ENCODE measurements around the gene PDZRN4. TPM values are rescaled to one million over a fixed set of nuclear protein-coding genes. Genes with fewer than 3 reads are reported as not detected.
"Not testable (repeated sequence)": the region's sequence is repeated elsewhere in the genome, so short reads cannot be mapped to it uniquely, and the experiment has no call there.

The PDZRN4 gene
- total and polyA plus RNA-seq, 5 donors, result 0.28 to 0.74 (median 0.48) TPM

DNA sequence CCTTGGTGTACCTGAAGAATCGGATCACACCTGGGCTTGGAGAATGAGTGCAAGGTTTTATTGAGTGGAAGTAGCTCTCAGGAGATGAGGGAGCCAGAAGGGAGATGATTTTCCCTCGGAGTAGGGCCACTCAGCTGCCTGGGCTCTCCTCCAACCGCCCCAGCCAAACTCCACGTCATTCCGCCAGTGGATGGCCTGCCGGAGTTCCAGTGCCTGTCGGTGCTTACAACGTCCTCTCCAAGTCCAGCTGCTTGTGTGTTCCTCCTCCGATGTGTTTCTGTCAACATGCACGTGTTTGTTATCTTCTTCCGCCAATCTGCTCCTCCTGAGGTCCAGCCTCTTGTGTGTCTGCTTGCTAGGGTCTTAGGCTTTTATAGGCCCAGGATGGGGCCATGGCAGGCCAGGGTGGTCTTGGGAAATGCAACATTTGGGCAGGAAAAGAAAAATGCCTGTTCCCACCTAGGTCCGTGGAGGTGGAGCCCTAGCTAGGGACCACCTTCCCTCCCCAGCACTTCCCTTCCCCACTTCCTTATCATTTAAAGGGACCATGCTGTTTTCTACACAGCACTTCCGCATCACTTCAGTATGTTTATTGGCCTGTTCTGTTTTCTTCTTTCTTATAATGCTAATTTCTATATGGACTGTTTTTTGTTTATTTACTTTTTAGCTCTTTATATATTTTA, 343.2 kb downstream of the PDZRN4 start:
- H3K27ac ChIP-seq (ENCODE audit: low read length), result no peak overlapping the region

DNA sequence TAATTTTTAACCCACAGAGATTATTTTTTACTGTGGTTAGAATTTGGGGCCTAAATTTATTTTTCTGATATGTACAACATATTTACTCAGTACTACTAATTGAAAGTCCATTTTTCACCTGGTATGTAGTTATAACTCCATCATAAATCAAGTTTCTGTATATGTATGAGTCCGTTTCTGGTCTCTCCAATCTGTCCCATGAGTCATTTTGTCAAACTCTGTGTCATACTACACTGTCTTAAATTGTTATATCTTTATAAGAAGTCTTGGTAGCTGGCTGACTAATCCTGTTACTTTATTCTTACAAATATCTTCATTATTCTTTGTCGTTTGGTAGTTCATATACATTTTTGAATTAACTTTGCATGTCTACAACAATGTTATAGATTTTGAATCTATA, 344.0 kb downstream of the PDZRN4 start:
- intact Hi-C loops (cut with DNase I), result no loop called here
- WGBS, result 89% methylated on average over 2 of the region's 2 CpGs
- Histone ChIP-seq H3K27me3 (ENCODE audit: control insufficient read depth, insufficient read depth) (no peaks in the 10 kb centered on the region), H3K4me3 (ENCODE audit: low read length) (no peak overlapping the region), H3K27ac (ENCODE audit: low read length) (no peak overlapping the region), H3K9me3 (ENCODE audit: control insufficient read depth, low read length) (no peaks in the 10 kb centered on the region), H3K4me1 (ENCODE audit: control insufficient read depth, insufficient read depth, low read length) (no peaks in the 10 kb centered on the region)
- DNase-seq (no peak), ATAC-seq (no peak)

More for the DNA sequence above, 343.2 kb downstream of the PDZRN4 start:
- intact Hi-C loops (cut with DNase I), result no loop called here
- no peaks in the 10 kb centered on the region for H3K27me3 ChIP-seq (ENCODE audit: control insufficient read depth, insufficient read depth)
- peak; percentile 79 to 92 (median 90) for DNase-seq
- H3K4me1 ChIP-seq (ENCODE audit: control insufficient read depth, insufficient read depth, low read length), result no peaks in the 10 kb centered on the region
- H3K9me3 ChIP-seq (ENCODE audit: control insufficient read depth, low read length), result no peaks in the 10 kb centered on the region
- ATAC-seq, result peak; percentile 88 to 92
- WGBS, result 64% methylated on average over 13 of the region's 13 CpGs
- no peak overlapping the region for H3K4me3 ChIP-seq (ENCODE audit: low read length)

GRCh38 chr12:41536813-41537490, 348.8 kb downstream of the PDZRN4 start:
- Histone ChIP-seq H3K9me3 (ENCODE audit: control insufficient read depth, low read length) (no peaks in the 10 kb centered on the region), H3K4me3 (ENCODE audit: low read length) (no peak overlapping the region), H3K27me3 (ENCODE audit: control insufficient read depth, insufficient read depth) (no peaks in the 10 kb centered on the region), H3K27ac (ENCODE audit: low read length) (no peak overlapping the region), H3K4me1 (ENCODE audit: control insufficient read depth, insufficient read depth, low read length) (no peaks in the 10 kb centered on the region)
- DNase-seq (no peak), ATAC-seq (no peak)
- intact Hi-C loops (cut with DNase I), result no loop called here
- WGBS, result 86% methylated on average over 4 of the region's 4 CpGs

- H3K9me3 ChIP-seq (ENCODE audit: control insufficient read depth, low read length), result no peaks in the 10 kb centered on the region
- H3K27me3 ChIP-seq (ENCODE audit: control insufficient read depth, insufficient read depth), result no peaks in the 10 kb centered on the region
- 92% methylated on average over 1 of the region's 1 CpG for WGBS
- no peaks in the 10 kb centered on the region for H3K4me1 ChIP-seq (ENCODE audit: control insufficient read depth, insufficient read depth, low read length)
- intact Hi-C loops (cut with DNase I), result no loop called here
- no peak overlapping the region for H3K27ac ChIP-seq (ENCODE audit: low read length)
- no peak for DNase-seq
- no peak overlapping the region for H3K4me3 ChIP-seq (ENCODE audit: low read length)
- no peak for ATAC-seq
These were observed 349.4 kb downstream of the PDZRN4 start for GRCh38 chr12:41537522-41537921.

DNA sequence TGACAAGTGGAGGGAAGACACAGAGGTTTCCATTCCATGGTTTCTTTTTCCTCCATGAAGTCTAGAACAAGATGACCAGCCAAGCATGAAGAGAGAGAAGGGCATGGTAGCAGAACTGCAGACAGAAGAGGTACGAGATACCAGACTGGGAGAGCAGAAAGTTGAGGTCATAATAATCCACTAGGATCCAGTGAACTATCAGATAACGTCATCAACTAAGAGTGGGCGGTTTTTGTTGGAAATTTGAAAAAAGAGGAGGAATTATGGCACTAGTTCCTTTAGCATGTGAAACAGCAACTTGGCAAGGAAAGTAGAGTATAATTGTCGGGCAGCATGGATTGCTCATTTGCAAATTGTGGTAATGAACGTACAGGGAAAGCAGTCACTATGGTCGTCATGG, 357.6 kb downstream of the PDZRN4 start:
- Histone ChIP-seq H3K4me3 (ENCODE audit: low read length) (no peak overlapping the region), H3K27me3 (ENCODE audit: control insufficient read depth, insufficient read depth) (no peaks in the 10 kb centered on the region), H3K27ac (ENCODE audit: low read length) (no peak overlapping the region), H3K9me3 (ENCODE audit: control insufficient read depth, low read length) (no peaks in the 10 kb centered on the region), H3K4me1 (ENCODE audit: control insufficient read depth, insufficient read depth, low read length) (no peaks in the 10 kb centered on the region)
- ATAC-seq (no peak), DNase-seq (no peak)
- intact Hi-C loops (cut with DNase I), result no loop called here
- 81% methylated on average over 6 of the region's 6 CpGs for WGBS

DNA sequence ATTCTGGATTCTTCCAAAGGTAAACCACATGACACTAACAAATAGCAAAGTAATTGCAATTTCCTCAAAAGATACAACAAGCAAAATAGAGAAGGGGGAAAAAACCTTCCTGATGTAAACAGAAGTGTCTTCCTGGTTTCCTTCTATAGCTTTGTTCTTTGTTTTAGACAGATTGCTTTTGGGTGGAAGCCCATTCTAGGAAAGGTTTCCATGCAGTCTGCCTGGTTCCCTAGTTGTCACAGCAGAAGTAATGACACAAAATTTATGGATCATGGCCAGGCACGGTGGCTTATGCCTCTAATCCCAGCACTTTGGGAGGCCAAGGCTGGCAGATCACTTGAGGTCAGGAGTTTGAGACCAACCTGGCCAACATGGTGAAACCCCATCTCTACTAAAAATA, 359.0 kb downstream of the PDZRN4 start:
- intact Hi-C loops (cut with DNase I); H3K4me1 ChIP-seq (ENCODE audit: control insufficient read depth, insufficient read depth, low read length); DNase-seq; ATAC-seq; H3K4me3 ChIP-seq (ENCODE audit: low read length); H3K27me3 ChIP-seq (ENCODE audit: control insufficient read depth, insufficient read depth); H3K27ac ChIP-seq (ENCODE audit: low read length); H3K9me3 ChIP-seq (ENCODE audit: control insufficient read depth, low read length): not testable (repeated sequence)
- WGBS, result 60% methylated on average over 1 of the region's 1 CpG

GRCh38 chr12:41548926-41549325, 360.8 kb downstream of the PDZRN4 start:
- intact Hi-C loops (cut with DNase I), result no loop called here
- no peak for ATAC-seq
- no peaks in the 10 kb centered on the region for H3K9me3 ChIP-seq (ENCODE audit: control insufficient read depth, low read length)
- no peak overlapping the region for H3K4me3 ChIP-seq (ENCODE audit: low read length)
- no peaks in the 10 kb centered on the region for H3K4me1 ChIP-seq (ENCODE audit: control insufficient read depth, insufficient read depth, low read length)
- WGBS, result 97% methylated on average over 4 of the region's 4 CpGs
- H3K27ac ChIP-seq (ENCODE audit: low read length), result no peak overlapping the region
- no peaks in the 10 kb centered on the region for H3K27me3 ChIP-seq (ENCODE audit: control insufficient read depth, insufficient read depth)
- no peak for DNase-seq

DNA sequence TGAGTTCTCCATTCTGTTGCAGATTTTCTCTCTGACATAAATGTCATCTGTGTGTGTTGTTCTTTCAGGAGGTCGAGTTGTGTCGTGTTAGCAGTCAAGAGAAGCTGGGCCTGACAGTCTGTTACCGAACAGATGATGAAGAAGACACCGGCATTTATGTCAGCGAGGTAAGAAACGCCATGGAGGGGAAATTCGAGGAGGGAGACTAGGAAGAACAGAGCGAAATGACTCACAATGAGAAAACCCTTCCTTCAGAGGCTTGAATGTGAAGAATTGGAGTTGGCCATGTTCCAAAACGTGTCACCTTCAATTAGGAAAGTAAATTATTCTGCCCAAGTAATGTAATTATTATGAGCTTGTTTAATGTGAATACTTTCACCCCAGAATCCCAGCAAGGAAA, 364.5 kb downstream of the PDZRN4 start:
- 63% methylated on average over 9 of the region's 9 CpGs for WGBS
- intact Hi-C loops (cut with DNase I), result no loop called here
- H3K27ac ChIP-seq (ENCODE audit: low read length), result no peak overlapping the region
- no peaks in the 10 kb centered on the region for H3K27me3 ChIP-seq (ENCODE audit: control insufficient read depth, insufficient read depth)
- H3K9me3 ChIP-seq (ENCODE audit: control insufficient read depth, low read length), result no peaks in the 10 kb centered on the region
- no peaks in the 10 kb centered on the region for H3K4me1 ChIP-seq (ENCODE audit: control insufficient read depth, insufficient read depth, low read length)
- ATAC-seq (no peak), DNase-seq (no peak)
- H3K4me3 ChIP-seq (ENCODE audit: low read length), result no peak overlapping the region

GRCh38 chr12:41556176-41556575, 368.1 kb downstream of the PDZRN4 start:
- intact Hi-C loops (cut with DNase I), result no loop called here
- Histone ChIP-seq H3K4me1 (ENCODE audit: control insufficient read depth, insufficient read depth, low read length) (no peaks in the 10 kb centered on the region), H3K27ac (ENCODE audit: low read length) (no peak overlapping the region), H3K27me3 (ENCODE audit: control insufficient read depth, insufficient read depth) (no peaks in the 10 kb centered on the region), H3K9me3 (ENCODE audit: control insufficient read depth, low read length) (no peaks in the 10 kb centered on the region), H3K4me3 (ENCODE audit: low read length) (no peak overlapping the region)
- ATAC-seq (no peak), DNase-seq (no peak)
- 95% methylated on average over 3 of the region's 3 CpGs for WGBS

- intact Hi-C loops (cut with DNase I), result no loop called here
- Histone ChIP-seq H3K27ac (ENCODE audit: low read length) (no peak overlapping the region), H3K27me3 (ENCODE audit: control insufficient read depth, insufficient read depth) (no peaks in the 10 kb centered on the region), H3K4me1 (ENCODE audit: control insufficient read depth, insufficient read depth, low read length) (no peaks in the 10 kb centered on the region), H3K4me3 (ENCODE audit: low read length) (no peak overlapping the region), H3K9me3 (ENCODE audit: control insufficient read depth, low read length) (no peaks in the 10 kb centered on the region)
- WGBS, result 73% methylated on average over 4 of the region's 4 CpGs
- ATAC-seq, result no peak
- no peak for DNase-seq
These were observed 369.2 kb downstream of the PDZRN4 start for GRCh38 chr12:41557344-41557743.

DNA sequence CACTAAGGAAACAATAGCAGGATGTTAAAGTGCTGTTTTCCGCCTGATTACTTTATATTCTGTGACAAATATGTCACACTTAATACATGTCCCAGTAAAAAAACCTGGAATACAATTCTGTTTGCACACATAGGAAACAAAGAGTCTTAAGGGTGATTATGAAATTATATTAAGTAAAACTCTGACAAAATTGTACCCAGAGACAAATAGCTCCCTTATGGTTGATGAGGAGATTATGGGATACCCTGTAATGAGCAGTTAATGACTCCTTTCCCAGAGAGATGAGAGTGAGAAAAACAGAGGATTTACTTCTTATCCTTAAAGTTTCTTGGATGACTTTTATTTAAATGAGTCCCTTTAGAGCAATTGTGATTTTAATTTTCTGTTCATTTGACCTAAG, 370.6 kb downstream of the PDZRN4 start:
- intact Hi-C loops (cut with DNase I), result no loop called here

More for the DNA sequence above, 370.6 kb downstream of the PDZRN4 start:
- no peaks in the 10 kb centered on the region for H3K4me1 ChIP-seq (ENCODE audit: control insufficient read depth, insufficient read depth, low read length)
- ATAC-seq, result no peak
- DNase-seq, result no peak
- H3K4me3 ChIP-seq (ENCODE audit: low read length), result no peak overlapping the region
- 66% methylated on average over 1 of the region's 1 CpG for WGBS
- H3K27ac ChIP-seq (ENCODE audit: low read length), result no peak overlapping the region
- no peaks in the 10 kb centered on the region for H3K27me3 ChIP-seq (ENCODE audit: control insufficient read depth, insufficient read depth)
- no peaks in the 10 kb centered on the region for H3K9me3 ChIP-seq (ENCODE audit: control insufficient read depth, low read length)
